Tibial artery (tissue), 4 donors: ENCODE results near the gene ACAT2.
"Not testable (repeated sequence)": the region's sequence is repeated elsewhere in the genome, so short reads cannot be mapped to it uniquely, and the experiment has no call there.

Experiments
- DNase-seq, 2 donors: peaks; one replicate each; pipeline ENCODE4 v3.0.0-alpha.2; 2019
- H3K27ac ChIP-seq, 2 donors: fragments of 200-600 bp; sonication (generic) in 1 of 2; 1 replicate in 1 of 2; 2 replicates in 1 of 2; pipeline ENCODE4 v1.5.1; 2018 to 2019; ENCODE audit warnings: mild to moderate bottlenecking in 1 of 2
- H3K27me3 ChIP-seq, 2 donors: fragments of 200-600 bp; sonication (generic) in 1 of 2; one replicate each; pipeline versions ENCODE4 v1.5.1 to v1.6.0; 2016 to 2019
- H3K36me3 ChIP-seq, 3 donors: fragments of 200-600 bp; sonication (generic) in 2 of 3; one replicate each; pipeline ENCODE4 v1.5.1; 2016 to 2019; ENCODE audit warnings: mild to moderate bottlenecking in 2 of 3
- H3K4me1 ChIP-seq, 4 donors: fragments of 200-600 bp; sonication (generic) in 2 of 4; 1 replicate in 3 of 4; 2 replicates in 1 of 4; pipeline ENCODE4 v1.5.1; 2016 to 2019
- H3K4me3 ChIP-seq, 2 donors: fragments of 200-600 bp; sonication (generic) in 1 of 2; 1 replicate in 1 of 2; 2 replicates in 1 of 2; pipeline ENCODE4 v1.5.1; 2018 to 2019; ENCODE audit warnings: mild to moderate bottlenecking in 2 of 2
- H3K9me3 ChIP-seq, 3 donors: fragments of 200-600 bp; sonication (generic) in 1 of 3; one replicate each; pipeline ENCODE4 v1.5.1; 2016 to 2019
- CTCF ChIP-seq, 2 experiments: fragments of 200-600 bp in 1 of 2; fragments of 450-650 bp in 1 of 2; IDR thresholded peaks; one replicate each; pipeline ENCODE4 v1.5.1; 2017 to 2019; ENCODE audit warnings: antibody characterized with exemption in 2 of 2, mild to moderate bottlenecking in 1 of 2, moderate library complexity in 1 of 2
- intact Hi-C: fragments of 100-400 bp; cut with DNase I; formaldehyde crosslinking; loops from one replicate; pipeline ENCODE4 v1.15.0; 2023; ENCODE audit warnings: low total_unique reads

The ACAT2 gene

DNA sequence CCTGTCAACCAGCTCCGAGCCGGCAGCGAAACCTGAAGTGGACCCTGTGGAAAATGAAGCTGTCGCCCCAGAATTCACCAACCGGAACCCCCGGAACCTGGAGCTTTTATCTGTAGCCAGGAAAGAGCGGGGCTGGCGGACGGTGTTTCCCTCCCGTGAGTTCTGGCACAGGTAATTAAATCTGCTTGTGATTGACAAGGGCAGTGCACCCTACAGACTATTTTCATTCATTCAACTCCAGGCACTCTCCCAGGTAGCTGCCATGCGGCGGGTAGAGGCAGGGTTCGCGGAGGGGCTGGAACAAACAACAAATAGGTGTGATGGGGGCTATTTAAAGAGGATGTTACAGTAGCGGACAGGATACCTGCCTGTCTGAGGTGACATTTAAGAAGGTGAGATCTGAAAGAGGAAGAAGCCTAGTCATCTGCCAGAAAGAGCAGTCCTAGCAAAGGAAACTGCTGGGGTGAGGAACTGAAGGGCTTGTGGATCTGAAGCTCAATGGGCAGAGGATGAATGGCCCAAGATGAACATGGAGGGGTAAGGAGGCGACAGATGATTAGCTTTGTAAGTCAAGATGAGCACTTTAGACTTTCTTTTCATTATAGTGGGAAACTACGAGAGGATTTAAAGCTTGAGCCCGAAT, 29.2 kb downstream of the ACAT2 start:
- Histone ChIP-seq H3K36me3 (peaks cover 14 to 42% (median 19%) of the 10 kb centered on the region in 3 donors), H3K4me3 (peak overlapping the region; percentile 80 to 92), H3K27me3 (no peaks in the 10 kb centered on the region), H3K9me3 (no peaks in the 10 kb centered on the region), H3K27ac (peak overlapping the region; percentile 96 to 98), H3K4me1 (peaks cover 0 to 63% (median 45%) of the 10 kb centered on the region in 4 donors)
- no peak for DNase-seq
- no peak for TF ChIP-seq CTCF (IDR thresholded peaks at IDR 0.05)
- intact Hi-C loops: loop anchor here (2.0 to 5.0 kb wide), 3 partner anchors 41 to 176 kb away; partner anchors contain the start of genes IGF2R and SOD2

DNA sequence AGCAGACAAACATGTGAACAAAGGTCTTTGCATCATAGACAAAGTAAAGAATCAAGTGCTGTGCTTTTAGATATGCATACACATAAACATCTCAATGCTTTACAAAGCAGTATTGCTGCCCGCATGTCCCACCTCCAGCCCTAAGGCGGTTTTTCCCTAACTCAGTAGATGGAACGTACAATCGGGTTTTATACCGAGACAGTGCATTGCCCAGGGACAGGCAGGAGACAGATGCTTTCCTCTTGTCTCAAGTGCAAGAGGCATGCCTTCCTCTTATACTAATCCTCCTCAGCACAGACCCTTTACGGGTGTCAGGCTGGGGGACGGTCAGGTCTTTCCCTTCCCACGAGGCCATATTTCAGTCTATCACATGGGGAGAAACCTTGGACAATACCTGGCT, 33.1 kb downstream of the ACAT2 start:
- H3K9me3 ChIP-seq, DNase-seq, H3K27ac ChIP-seq, H3K27me3 ChIP-seq, H3K4me3 ChIP-seq: not testable (repeated sequence)
- intact Hi-C loops: loop anchor here (5.0 kb wide), 3 partner anchors 37 to 172 kb away; partner anchors contain the start of gene IGF2R
- Histone ChIP-seq H3K4me1 (peaks cover 0 to 40% (median 27%) of the 10 kb centered on the region in 4 donors), H3K36me3 (peaks cover 12 to 69% (median 45%) of the 10 kb centered on the region in 3 donors)

DNA sequence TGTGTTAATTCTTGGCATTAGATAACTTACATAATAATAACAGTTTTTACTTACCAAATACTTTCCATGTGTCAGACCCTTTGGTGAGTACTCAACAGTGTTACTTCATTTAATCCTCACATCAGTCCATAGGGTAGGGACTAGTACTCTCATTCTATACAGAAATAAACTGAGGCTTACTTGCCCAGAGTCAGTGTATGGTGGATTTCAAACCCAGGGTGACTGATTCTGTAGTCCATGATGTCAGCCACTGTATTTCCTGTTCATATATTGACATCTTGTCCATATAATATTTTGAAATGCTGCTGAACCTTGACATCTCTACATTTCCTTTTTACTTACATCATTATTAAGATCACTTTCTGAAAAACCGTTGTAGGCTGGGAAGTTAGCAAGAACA, 35.7 kb downstream of the ACAT2 start:
- peaks cover 12 to 71% (median 52%) of the 10 kb centered on the region in 3 donors for H3K36me3 ChIP-seq
- no peaks in the 10 kb centered on the region for H3K9me3 ChIP-seq
- DNase-seq: no peak
- no peak for TF ChIP-seq CTCF (IDR thresholded peaks at IDR 0.05)
- H3K4me3 ChIP-seq: no peak overlapping the region
- no peaks in the 10 kb centered on the region for H3K27me3 ChIP-seq
- intact Hi-C loops: loop anchor here (5.0 kb wide), 1 partner anchor 50 kb away; no protein-coding TSS in a partner anchor
- peaks cover 0 to 22% (median 11%) of the 10 kb centered on the region in 4 donors for H3K4me1 ChIP-seq
- no peak overlapping the region for H3K27ac ChIP-seq

DNA sequence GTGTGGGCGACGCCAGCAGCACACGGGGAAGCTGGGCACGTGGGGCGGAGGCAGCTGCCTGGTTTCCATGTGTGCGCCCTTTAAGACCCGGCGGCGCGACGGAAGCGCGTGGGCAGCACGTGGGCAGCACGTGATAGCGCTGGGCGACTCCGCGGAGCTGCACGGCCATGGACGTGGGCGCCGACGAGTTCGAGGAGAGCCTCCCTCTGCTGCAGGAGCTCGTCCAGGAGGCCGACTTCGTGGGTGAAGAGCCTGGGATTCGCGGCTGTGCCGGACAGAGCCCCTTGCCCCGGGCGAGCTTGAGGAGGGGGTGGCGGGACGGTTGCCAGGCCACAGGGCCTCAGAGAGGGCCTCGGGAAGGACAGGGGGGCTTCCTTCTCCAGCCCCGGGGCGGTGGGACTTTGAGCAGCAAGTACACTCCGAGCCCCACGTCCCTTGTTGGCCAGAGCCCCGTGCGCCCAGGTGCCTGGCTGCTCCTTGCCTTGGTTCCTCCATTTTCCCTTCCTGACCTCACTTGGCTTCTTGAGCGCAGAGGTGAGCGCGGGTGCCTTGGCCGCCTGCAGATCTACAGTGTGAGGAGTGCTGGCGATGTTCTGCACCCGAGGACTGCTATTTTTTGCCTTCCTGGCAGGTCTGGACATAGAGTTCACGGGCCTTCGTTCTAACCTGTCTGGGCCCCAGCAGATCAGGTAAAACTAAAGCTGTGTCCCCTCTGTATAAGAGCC, 38.5 kb downstream of the ACAT2 start, which contains the start of gene PNLDC1:
PNLDC1 (plus strand) TSS at position 136 of the 725 bp plus-strand sequence; CDS start at position 168, 32 bp downstream.
- no peak for TF ChIP-seq CTCF (IDR thresholded peaks at IDR 0.05)
- Histone ChIP-seq H3K4me3 (no peak within 1 kb of the TSS), H3K36me3 (peaks cover 12 to 50% (median 43%) of the 10 kb centered on the region in 3 donors), H3K9me3 (no peaks in the 10 kb centered on the region), H3K27ac (no peak within 1 kb of the TSS), H3K27me3 (no peaks in the 10 kb centered on the region), H3K4me1 (peaks cover 0 to 5% (median 0%) of the 10 kb centered on the region in 4 donors)
- intact Hi-C loops: no loop called here
- DNase-seq: no peak

GRCh38 chr6:159801935-159802334, 40.1 kb downstream of the ACAT2 start:
- H3K4me3 ChIP-seq: no peak overlapping the region
- no peaks in the 10 kb centered on the region for H3K4me1 ChIP-seq
- H3K9me3 ChIP-seq: no peaks in the 10 kb centered on the region
- intact Hi-C loops: no loop called here
- no peak for DNase-seq
- no peak overlapping the region for H3K27ac ChIP-seq
- H3K36me3 ChIP-seq: peaks cover 12 to 37% (median 36%) of the 10 kb centered on the region in 3 donors
- no peaks in the 10 kb centered on the region for H3K27me3 ChIP-seq
- TF ChIP-seq CTCF (IDR thresholded peaks at IDR 0.05): no peak

DNA sequence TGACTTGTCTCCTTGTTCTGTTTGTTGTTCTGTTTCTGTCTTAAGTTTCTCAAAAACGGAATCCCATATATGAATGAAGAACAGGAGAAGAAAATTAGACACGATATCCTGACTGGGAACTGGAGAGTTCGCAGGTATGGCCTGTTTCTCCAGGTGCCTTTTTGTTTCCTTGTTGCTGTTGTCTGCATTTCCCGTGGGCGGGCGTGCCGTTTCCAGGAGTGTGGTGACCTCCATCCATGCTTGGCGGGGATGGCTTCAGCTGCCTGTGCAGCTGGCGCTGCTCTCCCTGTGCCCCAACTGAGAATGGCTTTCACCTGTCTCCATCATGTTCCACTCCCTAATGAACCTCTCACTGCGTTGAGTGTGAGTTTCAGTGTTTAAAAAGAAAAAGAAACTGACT, 42.7 kb downstream of the ACAT2 start:
- H3K27ac ChIP-seq: no peak overlapping the region
- no peaks in the 10 kb centered on the region for H3K9me3 ChIP-seq
- no peak overlapping the region for H3K4me3 ChIP-seq
- intact Hi-C loops: no loop called here
- H3K4me1 ChIP-seq: no peaks in the 10 kb centered on the region
- H3K27me3 ChIP-seq: no peaks in the 10 kb centered on the region
- TF ChIP-seq CTCF (IDR thresholded peaks at IDR 0.05): no peak
- peaks cover 0 to 11% (median 11%) of the 10 kb centered on the region in 3 donors for H3K36me3 ChIP-seq
- DNase-seq: no peak
